ENCODE data around the gene SRL.
A peak's percentile ranks its signal among the peaks of the same experiment; 100 is the strongest.
"Not testable (repeated sequence)": the region's sequence is repeated elsewhere in the genome, so short reads cannot be mapped to it uniquely, and the experiment has no call there.

Gene SRL

DNA sequence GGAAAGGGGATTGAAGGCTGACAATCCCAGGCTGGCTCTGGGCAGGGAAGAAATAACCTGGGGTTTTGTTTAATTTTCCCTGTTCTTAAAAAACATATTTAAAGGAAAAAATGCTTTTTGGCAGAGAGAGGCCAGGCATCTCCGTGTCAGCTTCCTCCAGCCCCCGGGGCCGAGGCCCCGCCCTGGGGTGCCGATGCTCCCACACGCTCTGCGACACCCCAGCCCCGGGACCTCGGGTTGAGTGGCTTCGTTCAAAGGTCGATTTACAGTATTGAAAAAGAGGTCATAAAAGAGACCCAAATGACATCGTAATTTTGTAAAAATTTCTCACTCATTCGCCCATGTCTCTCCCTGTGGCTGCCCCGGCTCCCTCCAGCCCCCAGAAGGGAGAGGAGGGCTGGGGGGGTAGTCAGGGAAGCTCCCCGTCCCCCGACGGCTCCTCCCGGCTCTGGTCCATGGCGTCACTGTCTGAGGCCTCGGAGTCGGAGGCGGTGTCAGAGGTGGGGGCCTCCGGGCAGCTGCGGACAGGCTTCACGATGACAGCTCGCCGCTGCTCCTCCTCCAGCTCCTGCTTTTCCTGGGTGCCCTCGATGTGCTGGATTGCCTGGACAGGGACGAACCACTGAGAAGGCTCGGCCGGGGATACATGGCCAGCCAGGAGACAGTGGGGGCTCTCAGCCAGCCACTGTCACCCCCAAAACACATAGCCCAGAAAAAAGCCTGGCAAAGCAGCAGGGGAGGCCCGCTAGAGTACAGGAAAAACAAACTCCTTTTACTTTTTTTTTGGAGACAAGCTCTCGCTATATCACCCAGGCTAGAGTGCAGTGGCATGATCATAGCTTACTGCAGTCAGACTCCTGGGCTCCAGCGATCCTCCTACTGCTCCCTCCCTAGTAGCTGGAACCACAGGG is 16.0 kb upstream of the SRL start:
- no peak for DNase-seq

GRCh38 chr16:4253394-4254150 is 11.7 kb upstream of the SRL start:
- peak; percentile 65 for DNase-seq

GRCh38 chr16:4253012-4253393 is 11.1 kb upstream of the SRL start:
- DNase-seq, result not testable (repeated sequence)

- no peak for DNase-seq
Observed at GRCh38 chr16:4249530-4250308, 7.8 kb upstream of the SRL start.

- no peak for DNase-seq
Observed at GRCh38 chr16:4247460-4247784, 5.5 kb upstream of the SRL start.

GRCh38 chr16:4246777-4247459 is 5.0 kb upstream of the SRL start:
- no peak for DNase-seq

- no peak for DNase-seq
Observed at GRCh38 chr16:4245077-4245791, 3.4 kb upstream of the SRL start.

DNA sequence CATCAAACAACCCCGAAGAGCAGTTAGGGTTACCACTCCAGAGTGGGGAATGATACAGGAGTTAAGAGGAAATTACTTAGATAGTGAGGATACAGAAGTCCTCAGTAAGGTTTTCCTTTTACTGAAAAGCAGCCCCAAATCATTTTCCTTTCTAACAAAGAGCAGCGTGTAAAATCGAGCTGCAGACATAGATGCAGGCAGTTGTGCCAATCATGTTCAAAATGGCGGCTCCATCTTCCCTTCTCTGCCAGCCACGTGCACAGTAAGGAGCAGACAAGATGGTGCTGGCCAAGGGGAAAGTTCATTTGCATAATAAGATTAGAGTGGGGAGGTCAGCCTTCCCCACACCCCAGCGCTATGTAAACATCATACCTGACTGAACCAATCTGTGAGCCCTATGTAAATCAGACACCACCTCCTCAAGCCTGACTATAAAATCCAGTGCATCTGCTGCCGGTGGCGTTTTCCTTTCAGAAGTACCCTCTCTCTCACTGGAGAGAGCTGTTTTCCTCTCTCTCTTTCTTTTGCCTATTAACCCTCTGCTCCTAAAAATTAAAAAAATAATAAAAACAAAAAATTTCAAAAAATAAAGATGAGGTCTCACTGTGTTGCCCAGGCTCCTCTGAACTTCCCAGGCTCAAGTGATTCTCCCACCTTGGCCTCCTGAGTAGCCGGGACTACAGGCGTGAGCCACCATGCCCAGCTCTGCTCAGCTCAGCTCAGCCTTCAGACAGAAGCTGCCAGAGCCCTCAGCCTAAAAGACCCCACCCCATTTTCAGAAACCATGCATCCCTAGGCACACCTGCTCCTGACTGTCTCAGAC is 2.6 kb upstream of the SRL start:
- no peak for DNase-seq

DNA sequence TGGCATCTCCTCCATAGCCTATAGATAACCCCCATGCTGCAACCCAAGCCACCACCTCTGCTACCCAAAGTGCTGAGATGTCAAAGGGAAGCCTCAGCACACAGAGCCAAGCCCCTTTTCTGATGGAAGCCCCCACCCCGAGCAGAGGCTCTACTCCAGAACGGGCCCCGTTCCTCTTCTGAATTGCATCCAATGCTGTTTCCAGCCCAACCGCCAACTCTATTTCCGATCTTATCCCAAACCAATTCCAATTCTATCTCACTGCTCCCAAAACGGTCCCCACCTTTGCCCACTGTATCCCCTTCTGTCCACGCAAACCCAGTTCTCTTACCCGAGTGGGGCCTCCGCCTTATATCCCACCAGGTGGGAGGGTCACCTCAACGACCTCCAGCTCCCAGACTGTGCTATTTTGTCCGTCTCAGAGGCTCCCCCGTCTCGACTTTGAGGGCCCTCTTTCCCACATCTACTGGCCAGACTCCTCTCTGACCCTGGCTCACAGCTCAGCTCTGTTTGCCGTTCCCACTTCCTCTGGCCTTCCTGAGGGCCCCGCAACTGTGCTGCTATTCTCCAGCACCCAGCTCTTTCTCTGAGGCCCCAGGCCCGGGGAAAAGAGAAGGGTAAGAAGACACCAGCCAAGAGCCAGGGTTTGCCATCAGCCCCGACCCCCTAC is 487 bp downstream of the SRL start:
- no peak for DNase-seq

GRCh38 chr16:4240624-4241023 is 1.3 kb downstream of the SRL start:
- DNase-seq, result no peak

- no peak for DNase-seq
Observed at GRCh38 chr16:4239682-4240175, 2.2 kb downstream of the SRL start.

DNA sequence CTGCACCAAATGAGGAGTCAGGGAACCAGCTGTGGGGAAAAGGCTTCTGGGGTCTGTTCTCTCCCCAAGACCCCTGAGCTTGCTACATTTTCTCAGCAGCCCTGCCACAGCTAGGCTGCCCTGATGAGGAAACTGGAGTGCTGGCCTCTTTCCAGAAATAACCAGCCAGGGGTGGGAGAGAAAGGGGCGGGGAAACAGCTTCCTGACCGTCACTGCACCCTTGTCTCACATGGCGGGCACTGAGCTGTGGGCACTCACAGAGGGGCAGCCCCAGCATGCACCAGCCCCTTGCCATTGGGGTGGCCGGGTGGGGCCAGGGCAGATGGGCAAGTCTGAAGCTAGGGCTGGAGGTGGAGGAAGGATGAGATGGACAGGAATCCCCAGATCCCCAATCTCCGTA is 2.9 kb downstream of the SRL start:
- no peak for DNase-seq

GRCh38 chr16:4233431-4233830 is 8.4 kb downstream of the SRL start:
- no peak for DNase-seq

- no peak for DNase-seq
Observed at GRCh38 chr16:4232541-4233386, 9.1 kb downstream of the SRL start.

DNA sequence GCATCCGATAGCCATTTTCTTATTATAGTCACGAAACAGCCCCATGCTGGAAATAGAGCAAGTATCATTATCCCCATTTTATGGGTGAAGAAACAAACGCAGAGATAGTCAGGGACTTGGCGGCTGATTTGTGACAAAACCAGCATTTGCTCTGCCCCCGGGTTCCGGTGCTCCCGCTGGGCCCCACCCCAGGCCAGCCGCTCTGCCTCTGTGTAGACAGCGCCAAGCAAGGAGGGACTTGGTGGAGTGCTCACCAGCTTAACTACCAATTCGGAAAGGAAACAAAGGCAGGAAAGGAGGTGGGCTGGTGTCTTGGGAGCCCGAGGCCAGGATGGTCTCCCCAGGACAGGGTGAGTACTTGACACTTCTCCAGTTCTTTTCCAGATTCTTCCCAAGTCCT is 10.0 kb downstream of the SRL start:
- DNase-seq, result no peak

- DNase-seq, result no peak
Observed at GRCh38 chr16:4231367-4231766, 10.5 kb downstream of the SRL start.

DNA sequence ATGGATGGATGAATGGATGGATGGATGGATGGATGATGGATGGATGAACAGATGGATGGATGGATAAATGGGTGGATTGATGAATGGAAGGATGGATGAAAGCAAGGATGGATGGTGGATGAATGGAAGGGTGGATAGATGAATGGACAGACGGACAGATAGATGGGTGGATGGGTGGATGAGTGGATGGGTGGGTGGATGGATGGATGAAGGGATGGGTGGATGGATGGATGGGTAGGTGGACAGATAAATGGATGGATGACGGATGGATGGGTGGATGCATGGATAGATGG is 14.9 kb downstream of the SRL start:
- DNase-seq, result no peak

DNA sequence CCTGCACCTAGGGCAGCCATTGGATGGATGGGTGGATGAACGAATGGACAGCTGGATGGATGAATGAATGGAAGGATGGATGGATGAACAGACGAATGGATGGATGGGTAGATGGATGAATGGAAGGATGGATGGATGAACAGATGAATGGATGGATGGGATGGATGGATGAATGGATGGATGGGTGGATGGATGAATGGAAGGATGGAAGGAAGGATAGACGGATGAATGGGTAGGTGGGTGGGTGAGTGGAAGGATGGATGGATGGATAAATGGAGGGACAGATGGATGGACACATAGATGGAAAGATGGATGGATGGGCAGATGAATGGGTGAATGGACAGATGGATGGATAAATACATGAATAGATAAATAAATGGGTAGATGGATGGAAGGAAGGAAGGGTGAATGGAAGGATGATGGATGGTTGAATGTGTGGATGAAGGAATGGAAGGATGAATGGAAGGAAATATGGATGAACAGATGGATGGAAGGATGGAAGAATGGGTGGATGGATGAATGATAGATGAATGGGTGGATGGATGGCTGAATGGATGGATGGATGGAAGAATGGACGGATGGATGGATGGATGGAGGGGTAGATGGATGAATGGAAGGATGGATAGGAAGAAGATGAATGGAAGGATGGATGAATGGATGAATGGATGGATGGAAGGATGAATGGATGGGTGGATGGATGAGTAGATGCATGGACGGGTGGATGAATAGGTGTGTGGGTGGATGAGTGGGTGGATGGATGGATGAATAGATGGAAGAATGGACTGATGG is 15.4 kb downstream of the SRL start:
- no peak for DNase-seq

- no peak for DNase-seq
Observed at GRCh38 chr16:4225075-4225474, 16.8 kb downstream of the SRL start.
